ENCODE results near the gene RNF115. TPM values are rescaled to one million over a fixed set of nuclear protein-coding genes. Genes with fewer than 3 reads are reported as not detected.

The RNF115 gene
- polyA plus RNA-seq, 2 of the 4 experiments (the other 2 are of a cell fraction), result 8.5 to 18.8 TPM

- 0 out of 2 replicates have a peak, but pooled peaks have one; percentile 7 for TF ChIP-seq REST (IDR thresholded peaks at IDR 0.05)
- TF ChIP-seq ELK1 (IDR thresholded peaks at IDR 0.05; ENCODE audit: low read depth, low read length), result no peak
- TF ChIP-seq GATA3 (IDR thresholded peaks at IDR 0.05; ENCODE audit: borderline replicate concordance), result no peak
These were observed 35.1 kb upstream of the RNF115 start, which contains the start of gene PIAS3 (continued) for GRCh38 chr1:145858901-145859490.

- Histone ChIP-seq H3K4me1 (peaks cover 10% of the 10 kb centered on the region; the same call in 2 of the 3 replicates), H3K4me3 (peak overlapping the region; percentile 53), H3K4me2 (peak overlapping the region; percentile 90), H3K9me3 (no peaks in the 10 kb centered on the region), H3K27ac (peak overlapping the region; percentile 92 to 99)
- ATAC-seq (peak; percentile 45 to 64), FAIRE-seq (no peak), DNase-seq (ENCODE audit: low read depth in 1 of 2, low spot score in 1 of 2) (peak; percentile 48 to 74)
- no peak for TF ChIP-seq POLR2A (IDR thresholded peaks at IDR 0.05; ENCODE audit: low read length)
- no peak for TF ChIP-seq RNF2 (IDR thresholded peaks at IDR 0.05; ENCODE audit: borderline replicate concordance, low read depth)
- no peak for TF ChIP-seq ZNF302 (CRISPR knock-in tag; IDR thresholded peaks at IDR 0.05)
- TF ChIP-seq FOSL2 (IDR thresholded peaks at IDR 0.05), result no peak
- TF ChIP-seq FOSL2 (CRISPR knock-in tag; IDR thresholded peaks at IDR 0.05), result no peak
- no peak for TF ChIP-seq RAD21 (conservative IDR thresholded peaks at IDR 0.05 in 1 of 2, IDR thresholded peaks at IDR 0.05 in 1 of 2)
- no peak for TF ChIP-seq CBX8 (IDR thresholded peaks at IDR 0.05)
- TF ChIP-seq ZFP36 (IDR thresholded peaks at IDR 0.05; ENCODE audit: borderline replicate concordance, partially characterized antibody), result no peak
- TF ChIP-seq NR3C1 (IDR thresholded peaks at IDR 0.05), result no peak
- TF ChIP-seq POLR2AphosphoS2 (conservative IDR thresholded peaks at IDR 0.05; ENCODE audit: low read length), result no peak
- no peak for TF ChIP-seq NPAS2 (CRISPR knock-in tag; IDR thresholded peaks at IDR 0.05; ENCODE audit: borderline replicate concordance)
- TF ChIP-seq KDM1A (IDR thresholded peaks at IDR 0.05; ENCODE audit: low read depth), result no peak
- no peak for TF ChIP-seq ZSCAN20 (CRISPR knock-in tag; IDR thresholded peaks at IDR 0.05)
- TF ChIP-seq JUN (IDR thresholded peaks at IDR 0.05), result no peak
- TF ChIP-seq HES2 (IDR thresholded peaks at IDR 0.05), result no peak
- TF ChIP-seq EHMT2 (IDR thresholded peaks at IDR 0.05; ENCODE audit: low read depth), result no peak
- TF ChIP-seq RCOR1 (IDR thresholded peaks at IDR 0.05; ENCODE audit: low read depth, low read length), result no peak
- no peak for TF ChIP-seq ATOH8 (CRISPR knock-in tag; IDR thresholded peaks at IDR 0.05; ENCODE audit: low read depth)
- WGBS (ENCODE audit: missing lambda C conversion rate), result 1% methylated on average over 11 of the region's 35 CpGs
- ChIA-PET POLR2A (interaction anchor here (0.7 to 3.3 kb wide), 13 partner anchors 10 to 393 kb away, joined by 3 to 48 read pairs (median 7); partner anchors contain the start of genes ANKRD34A, ANKRD35, LIX1L and NUDT17), CTCF (interaction anchor here (1.1 to 12.5 kb wide), 11 partner anchors 8 to 181 kb away, joined by 3 to 185 read pairs (median 13); partner anchors contain the start of genes ITGA10, NUDT17 and RBM8A)
These were observed 34.5 kb upstream of the RNF115 start for GRCh38 chr1:145858238-145858900.

All from A549 (cell line).